PC-3 (cell line): Measurements from ENCODE around the gene KHK. TPM values are rescaled to one million over a fixed set of nuclear protein-coding genes. Genes with fewer than 3 reads are reported as not detected.

Experiments used
- ATAC-seq: fragments of 200-7000 bp; cut with Tn5 transposase; 2 replicates; pipeline ENCODE4 v1.9.1; 2020; ENCODE audit warnings: mild to moderate bottlenecking, moderate library complexity
- BruUV-seq: library from RNA; stranded (reverse); fragments of 400-500 nt; replicated peaks from 2 replicates; lab custom pipeline; 2021; lab: Mats Ljungman, UMichigan
- CTCF ChIA-PET: fragments of 300-600 bp; sonication (Branson Sonifier 250); formaldehyde crosslinking; loops from one replicate; lab custom pipeline; 2022; ENCODE audit warnings: antibody characterized with exemption; lab: Charles Lee
- POLR2A ChIA-PET: fragments of 300-600 bp; sonication (Branson Sonifier 250); formaldehyde crosslinking; loops from one replicate; lab custom pipeline; 2022; ENCODE audit warnings: antibody characterized with exemption; ENCODE audit not compliant: unreplicated experiment; lab: Charles Lee
- DNase-seq: peaks from one replicate; pipeline ENCODE4 v3.0.0-alpha.2; 2015
- H2AFZ ChIP-seq: fragments of 300-600 bp; sonication (generic); 2 replicates; pipeline ENCODE4 v1.6.0; 2016; ENCODE audit warnings: antibody characterized with exemption, low read length
- H3F3A ChIP-seq: fragments of 300-600 bp; sonication (generic); one replicate; pipeline ENCODE4 v1.6.0; 2017; ENCODE audit warnings: antibody characterized with exemption, low read length, control low read depth, mild to moderate bottlenecking; ENCODE audit not compliant: unreplicated experiment
- H3K27ac ChIP-seq: fragments of 300-600 bp; sonication (generic); 2 replicates; pipeline ENCODE4 v1.5.1; 2016; ENCODE audit warnings: mild to moderate bottlenecking, low read length
- H3K27me3 ChIP-seq: fragments of 300-600 bp; sonication (generic); 2 replicates; pipeline ENCODE4 v1.6.1; 2016; ENCODE audit warnings: low read length, mixed read lengths
- H3K36me3 ChIP-seq: fragments of 300-600 bp; sonication (generic); 2 replicates; pipeline ENCODE4 v1.6.1; 2016; ENCODE audit warnings: low read depth, mixed run types, low read length, mixed read lengths
- H3K4me1 ChIP-seq: fragments of 300-600 bp; sonication (generic); 2 replicates; pipeline ENCODE4 v1.5.1; 2016; ENCODE audit warnings: low read length; ENCODE audit not compliant: insufficient read depth
- H3K4me2 ChIP-seq: fragments of 300-600 bp; sonication (generic); 2 replicates; pipeline ENCODE4 v1.6.0; 2016; ENCODE audit warnings: low read length
- H3K4me3 ChIP-seq: fragments of 300-600 bp; sonication (generic); 2 replicates; pipeline ENCODE4 v1.5.1; 2016; ENCODE audit warnings: mild to moderate bottlenecking, low read length, mixed read lengths
- H3K79me2 ChIP-seq: fragments of 300-600 bp; sonication (generic); 2 replicates; pipeline ENCODE4 v1.6.1; 2017; ENCODE audit warnings: low read length, mixed read lengths
- H3K9ac ChIP-seq: fragments of 300-600 bp; sonication (generic); 2 replicates; pipeline ENCODE4 v1.6.0; 2016; ENCODE audit warnings: mild to moderate bottlenecking, low read length
- H3K9me2 ChIP-seq: fragments of 300-600 bp; sonication (generic); replicated peaks from 2 replicates; pipeline ENCODE4 v1.6.1; 2016; ENCODE audit warnings: mixed run types, low read length, mixed read lengths
- H3K9me3 ChIP-seq: fragments of 300-600 bp; sonication (generic); 2 replicates; pipeline ENCODE4 v1.6.1; 2016; ENCODE audit warnings: low read length, mixed read lengths
- H4K20me1 ChIP-seq: fragments of 300-600 bp; sonication (generic); 2 replicates; pipeline ENCODE4 v1.6.1; 2016; ENCODE audit warnings: low read length, mixed read lengths
- EZH2 ChIP-seq: fragments of 300-600 bp; sonication (generic); IDR thresholded peaks from one replicate; pipeline ENCODE4 v1.6.1; 2017; ENCODE audit warnings: antibody characterized with exemption, mild to moderate bottlenecking, low read length; ENCODE audit not compliant: unreplicated experiment
- EZH2phosphoT487 ChIP-seq: fragments of 300-600 bp; sonication (generic); IDR thresholded peaks from 2 replicates; pipeline ENCODE4 v1.6.1; 2018; ENCODE audit warnings: mild to moderate bottlenecking, antibody characterized with exemption, low read length, borderline replicate concordance
- intact Hi-C: fragments of 100-400 bp; cut with micrococcal nuclease; formaldehyde crosslinking; loops from 2 replicates; pipeline ENCODE4 v1.9.0; 2023
- total RNA-seq: library from RNA; depleted of rRNA; stranded (reverse); fragments of >200 nt; gene quantifications from 2 replicates; pipeline ENCODE4 v1.2.3, GENCODE V29; 2014
- TF ChIP-seq, protein P1 (sequence below): fragments of 300-600 bp; sonication (generic); conservative IDR thresholded peaks from 2 replicates; pipeline ENCODE4 v1.5.1; 2017; ENCODE audit warnings: antibody characterized with exemption, low read depth, mild to moderate bottlenecking, low read length

Gene KHK
- total RNA-seq, 1 experiment from 2014 or later = 11.0 TPM

DNA sequence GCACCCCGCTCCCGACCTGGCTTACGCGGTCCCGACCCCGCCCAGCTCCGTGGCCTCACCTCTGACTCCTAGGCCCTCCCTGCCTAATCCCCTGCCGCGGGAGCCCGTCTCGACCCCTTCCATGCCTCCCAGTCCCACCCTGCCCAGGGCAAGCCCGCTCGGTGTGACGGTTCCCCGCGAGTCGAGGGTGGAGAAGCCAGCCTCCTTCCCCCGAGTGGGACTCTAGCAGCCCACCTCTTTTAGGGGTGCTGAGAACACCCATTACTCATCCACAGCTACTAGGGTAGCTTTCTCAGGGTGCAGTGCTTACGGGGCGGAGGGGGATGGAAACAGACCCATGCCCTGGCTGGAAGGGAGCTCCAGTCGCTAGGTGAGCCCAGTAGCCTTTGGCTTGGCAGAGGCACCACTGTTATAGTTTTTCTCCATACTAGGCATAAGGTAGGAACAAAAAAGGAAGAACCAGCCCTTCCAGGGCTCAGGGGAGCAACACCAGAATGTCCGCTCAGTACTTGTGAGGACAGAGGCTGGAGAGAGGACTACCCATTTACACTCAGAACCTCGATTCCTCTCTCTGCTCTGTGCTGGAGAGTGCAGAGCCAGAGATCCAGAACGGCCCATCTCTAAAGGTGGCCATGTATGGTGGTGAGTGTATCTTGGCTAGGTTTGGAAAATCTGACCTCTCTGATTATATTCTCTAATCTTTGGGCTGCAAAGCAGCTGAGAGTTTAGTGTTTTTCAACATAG lies 34.5 kb upstream of the KHK start:
- ChIA-PET POLR2A (interaction anchor here (0.5 kb wide), 1 partner anchor 376 kb away, joined by 5 read pairs; the partner anchor contains the start of gene NRBP1), CTCF (interaction anchor here (0.5 to 1.0 kb wide), 3 partner anchors 10 to 241 kb away, joined by 3 to 6 read pairs (median 4); no protein-coding TSS in a partner anchor)
- intact Hi-C loops = loop anchor here (2.0 kb wide), 2 partner anchors 19 to 31 kb away; partner anchors contain the start of gene TMEM214
- Histone ChIP-seq H3K27ac (no peak overlapping the region), H3K27me3 (no peaks in the 10 kb centered on the region), H3K79me2 (no peaks in the 10 kb centered on the region), H3K9me2 (no peaks in the 10 kb centered on the region), H2AFZ (peak overlapping the region; percentile 89), H3K9me3 (no peaks in the 10 kb centered on the region), H3K36me3 (no peaks in the 10 kb centered on the region), H3K4me2 (peak overlapping the region; percentile 94), H3K9ac (peak overlapping the region; percentile 60), H4K20me1 (no peaks in the 10 kb centered on the region), H3K4me3 (peak overlapping the region; percentile 77), H3K4me1 (peaks cover 17% of the 10 kb centered on the region), H3F3A (no peaks in the 10 kb centered on the region)
- DNase-seq (no peak), ATAC-seq (peak; percentile 2)
- TF ChIP-seq EZH2 (no peak), EZH2phosphoT487 (no peak)
- TF ChIP-seq, protein P1, sequence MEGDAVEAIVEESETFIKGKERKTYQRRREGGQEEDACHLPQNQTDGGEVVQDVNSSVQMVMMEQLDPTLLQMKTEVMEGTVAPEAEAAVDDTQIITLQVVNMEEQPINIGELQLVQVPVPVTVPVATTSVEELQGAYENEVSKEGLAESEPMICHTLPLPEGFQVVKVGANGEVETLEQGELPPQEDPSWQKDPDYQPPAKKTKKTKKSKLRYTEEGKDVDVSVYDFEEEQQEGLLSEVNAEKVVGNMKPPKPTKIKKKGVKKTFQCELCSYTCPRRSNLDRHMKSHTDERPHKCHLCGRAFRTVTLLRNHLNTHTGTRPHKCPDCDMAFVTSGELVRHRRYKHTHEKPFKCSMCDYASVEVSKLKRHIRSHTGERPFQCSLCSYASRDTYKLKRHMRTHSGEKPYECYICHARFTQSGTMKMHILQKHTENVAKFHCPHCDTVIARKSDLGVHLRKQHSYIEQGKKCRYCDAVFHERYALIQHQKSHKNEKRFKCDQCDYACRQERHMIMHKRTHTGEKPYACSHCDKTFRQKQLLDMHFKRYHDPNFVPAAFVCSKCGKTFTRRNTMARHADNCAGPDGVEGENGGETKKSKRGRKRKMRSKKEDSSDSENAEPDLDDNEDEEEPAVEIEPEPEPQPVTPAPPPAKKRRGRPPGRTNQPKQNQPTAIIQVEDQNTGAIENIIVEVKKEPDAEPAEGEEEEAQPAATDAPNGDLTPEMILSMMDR = no peak
- no TSS peak for BruUV-seq

DNA sequence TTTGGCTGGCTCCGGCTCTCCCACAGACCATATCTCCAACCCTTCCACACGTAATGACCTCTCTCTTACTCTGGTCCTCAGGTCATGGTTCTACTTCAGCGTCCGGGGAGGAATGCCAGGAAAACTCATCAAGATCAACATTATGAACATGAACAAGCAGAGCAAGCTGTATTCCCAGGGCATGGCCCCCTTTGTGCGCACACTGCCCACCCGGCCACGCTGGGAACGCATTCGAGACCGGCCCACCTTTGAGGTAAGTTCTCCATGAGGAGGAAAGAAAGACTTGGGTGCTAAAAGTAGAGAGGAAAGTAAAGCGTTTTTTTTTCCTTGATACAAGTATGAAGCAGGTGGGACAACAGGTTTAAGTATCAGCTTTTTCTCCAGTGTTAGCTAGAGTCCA lies 33.3 kb upstream of the KHK start:
- Histone ChIP-seq H3K36me3 (no peaks in the 10 kb centered on the region), H3K27ac (no peak overlapping the region), H3K79me2 (no peaks in the 10 kb centered on the region), H3K9me3 (no peaks in the 10 kb centered on the region), H4K20me1 (no peaks in the 10 kb centered on the region), H3K4me3 (no peak overlapping the region), H3F3A (no peaks in the 10 kb centered on the region), H3K9ac (no peak overlapping the region), H2AFZ (no peak overlapping the region), H3K4me1 (peaks cover 17% of the 10 kb centered on the region), H3K4me2 (no peak overlapping the region), H3K9me2 (no peaks in the 10 kb centered on the region), H3K27me3 (no peaks in the 10 kb centered on the region)
- intact Hi-C loops = no loop called here
- DNase-seq (no peak), ATAC-seq (no peak)
- no TSS peak for BruUV-seq
- ChIA-PET CTCF (no interaction called here), POLR2A (interaction anchor here (0.7 kb wide), 2 partner anchors 9 to 76 kb away, joined by 3 to 4 read pairs; no protein-coding TSS in a partner anchor)
- TF ChIP-seq EZH2phosphoT487 (no peak), EZH2 (no peak)
- TF ChIP-seq, protein P1 = no peak

GRCh38 chr2:27053776-27054175 lies 32.8 kb upstream of the KHK start:
- H3K9ac ChIP-seq = no peak overlapping the region
- DNase-seq = no peak
- H3K4me2 ChIP-seq = no peak overlapping the region
- POLR2A ChIA-PET = interaction anchor here (0.7 kb wide), 1 partner anchor 9 kb away, joined by 4 read pairs; no protein-coding TSS in a partner anchor
- H3K9me2 ChIP-seq = no peaks in the 10 kb centered on the region
- no peaks in the 10 kb centered on the region for H4K20me1 ChIP-seq
- H3K36me3 ChIP-seq = no peaks in the 10 kb centered on the region
- intact Hi-C loops = no loop called here
- H3K4me3 ChIP-seq = no peak overlapping the region
- no peaks in the 10 kb centered on the region for H3K27me3 ChIP-seq
- CTCF ChIA-PET = no interaction called here
- no peak overlapping the region for H2AFZ ChIP-seq
- TF ChIP-seq, protein P1 = no peak
- no peak for TF ChIP-seq EZH2phosphoT487
- no peak for TF ChIP-seq EZH2
- no peaks in the 10 kb centered on the region for H3K9me3 ChIP-seq
- H3K4me1 ChIP-seq = peaks cover 17% of the 10 kb centered on the region
- H3K27ac ChIP-seq = no peak overlapping the region
- no peaks in the 10 kb centered on the region for H3F3A ChIP-seq
- no TSS peak for BruUV-seq
- H3K79me2 ChIP-seq = no peaks in the 10 kb centered on the region
- no peak for ATAC-seq
